NCI-H2171 (cell line): Measurements from ENCODE around the gene STOML2.

Experiments used
- DNase-seq: peaks from one replicate; lab custom pipeline; 2025; lab: John Stamatoyannopoulos, UW

Gene STOML2

GRCh38 chr9:35072461-35073278 lies 30.3 kb downstream of the STOML2 start, which contains the start of gene VCP:
Gene VCP (minus strand): TSS chr9:35072625. CDS start chr9:35072353, 272 bp downstream.
- DNase-seq: peak; percentile 86

GRCh38 chr9:35071814-35072460 lies 31.0 kb downstream of the STOML2 start:
- peak; percentile 44 for DNase-seq

GRCh38 chr9:35070823-35071813 lies 31.8 kb downstream of the STOML2 start:
- DNase-seq: no peak

- DNase-seq: no peak
Measured at GRCh38 chr9:35069020-35069419, 33.9 kb downstream of the STOML2 start.

GRCh38 chr9:35067056-35067455 lies 35.9 kb downstream of the STOML2 start:
- no peak for DNase-seq

- no peak for DNase-seq
Measured at GRCh38 chr9:35060548-35061207, 42.3 kb downstream of the STOML2 start.

GRCh38 chr9:35059438-35059837 lies 43.5 kb downstream of the STOML2 start:
- DNase-seq: no peak

GRCh38 chr9:35057271-35057620 lies 45.7 kb downstream of the STOML2 start:
- DNase-seq: no peak

GRCh38 chr9:35056571-35057270 lies 46.2 kb downstream of the STOML2 start:
- DNase-seq: no peak

GRCh38 chr9:35054871-35055644 lies 47.9 kb downstream of the STOML2 start:
- no peak for DNase-seq

GRCh38 chr9:35054185-35054835 lies 48.6 kb downstream of the STOML2 start:
- no peak for DNase-seq

- DNase-seq: peak; percentile 16
Measured at GRCh38 chr9:35051069-35051967, 51.6 kb downstream of the STOML2 start.
